Loucy (cell line): Measurements from ENCODE around the gene PEF1.
"Not testable (repeated sequence)": the region's sequence is repeated elsewhere in the genome, so short reads cannot be mapped to it uniquely, and the experiment has no call there.

ENCODE experiments used
- H2AFZ ChIP-seq: fragments of 200-600 bp; sonication (generic); 2 replicates; pipeline ENCODE4 v1.6.0; 2016; ENCODE audit warnings: antibody characterized with exemption, mild to moderate bottlenecking, low read length, moderate library complexity
- H3F3A ChIP-seq: fragments of 200-600 bp; 2 replicates; pipeline ENCODE4 v1.6.0; 2016; ENCODE audit warnings: antibody characterized with exemption, low read depth, mild to moderate bottlenecking
- H3K27me3 ChIP-seq: fragments of 200-600 bp; sonication (generic); 2 replicates; pipeline ENCODE4 v1.6.1; 2014; ENCODE audit warnings: low read length, mild to moderate bottlenecking; ENCODE audit not compliant: insufficient read depth, poor library complexity, severe bottlenecking
- H3K36me3 ChIP-seq: fragments of 200-600 bp; sonication (generic); 2 replicates; pipeline ENCODE4 v1.6.1; 2016; ENCODE audit warnings: low read length; ENCODE audit not compliant: insufficient read depth
- H3K4me1 ChIP-seq: fragments of 200-600 bp; sonication (generic); 2 replicates; pipeline ENCODE4 v1.5.1; 2014; ENCODE audit warnings: low read length, mild to moderate bottlenecking; ENCODE audit not compliant: insufficient read depth, poor library complexity, severe bottlenecking
- H3K4me2 ChIP-seq: fragments of 200-600 bp; sonication (generic); 2 replicates; pipeline ENCODE4 v1.6.0; 2014; ENCODE audit warnings: antibody characterized with exemption, low read length, low read depth, mild to moderate bottlenecking; ENCODE audit not compliant: poor library complexity, severe bottlenecking
- H3K4me3 ChIP-seq: fragments of 200-600 bp; sonication (generic); 2 replicates; pipeline ENCODE4 v1.5.1; 2014; ENCODE audit warnings: low read length, mild to moderate bottlenecking, mixed read lengths; ENCODE audit not compliant: poor library complexity, severe bottlenecking
- H3K79me2 ChIP-seq: fragments of 200-600 bp; sonication (generic); 2 replicates; pipeline ENCODE4 v1.6.1; 2014; ENCODE audit warnings: low read length; ENCODE audit not compliant: insufficient read depth
- H3K9ac ChIP-seq: fragments of 200-600 bp; sonication (generic); 2 replicates; pipeline ENCODE4 v1.6.0; 2014; ENCODE audit warnings: mild to moderate bottlenecking, low read depth, low read length, moderate library complexity; ENCODE audit not compliant: poor library complexity, severe bottlenecking
- H3K9me2 ChIP-seq: fragments of 200-600 bp; sonication (generic); replicated peaks from 2 replicates; pipeline ENCODE4 v1.6.1; 2016; ENCODE audit warnings: low read depth, low read length, mixed read lengths
- H3K9me3 ChIP-seq: fragments of 200-600 bp; sonication (generic); 2 replicates; pipeline ENCODE4 v1.6.1; 2014; ENCODE audit warnings: mild to moderate bottlenecking, antibody characterized with exemption, low read length, low read depth; ENCODE audit not compliant: insufficient read depth
- H4K20me1 ChIP-seq: fragments of 200-600 bp; sonication (generic); 2 replicates; pipeline ENCODE4 v1.6.0; 2014; ENCODE audit warnings: antibody characterized with exemption, low read length, mild to moderate bottlenecking; ENCODE audit not compliant: insufficient read depth, poor library complexity, severe bottlenecking
- EZH2phosphoT487 ChIP-seq: fragments of 200-600 bp; IDR thresholded peaks from 2 replicates; pipeline ENCODE4 v1.6.1; 2018; ENCODE audit warnings: antibody characterized with exemption, mild to moderate bottlenecking, moderate library complexity, borderline replicate concordance
- TF ChIP-seq, protein P1 (sequence below): fragments of 200-600 bp; sonication (generic); conservative IDR thresholded peaks from 2 replicates; pipeline ENCODE4 v1.5.1; 2014; ENCODE audit warnings: mild to moderate bottlenecking, antibody characterized with exemption, low read length

Gene PEF1

GRCh38 chr1:31591425-31592093, 53.1 kb downstream of the PEF1 start:
- no peak overlapping the region for H3K4me2 ChIP-seq
- H3K9me3 ChIP-seq: no peaks in the 10 kb centered on the region
- H3F3A ChIP-seq: no peaks in the 10 kb centered on the region
- TF ChIP-seq, protein P1, sequence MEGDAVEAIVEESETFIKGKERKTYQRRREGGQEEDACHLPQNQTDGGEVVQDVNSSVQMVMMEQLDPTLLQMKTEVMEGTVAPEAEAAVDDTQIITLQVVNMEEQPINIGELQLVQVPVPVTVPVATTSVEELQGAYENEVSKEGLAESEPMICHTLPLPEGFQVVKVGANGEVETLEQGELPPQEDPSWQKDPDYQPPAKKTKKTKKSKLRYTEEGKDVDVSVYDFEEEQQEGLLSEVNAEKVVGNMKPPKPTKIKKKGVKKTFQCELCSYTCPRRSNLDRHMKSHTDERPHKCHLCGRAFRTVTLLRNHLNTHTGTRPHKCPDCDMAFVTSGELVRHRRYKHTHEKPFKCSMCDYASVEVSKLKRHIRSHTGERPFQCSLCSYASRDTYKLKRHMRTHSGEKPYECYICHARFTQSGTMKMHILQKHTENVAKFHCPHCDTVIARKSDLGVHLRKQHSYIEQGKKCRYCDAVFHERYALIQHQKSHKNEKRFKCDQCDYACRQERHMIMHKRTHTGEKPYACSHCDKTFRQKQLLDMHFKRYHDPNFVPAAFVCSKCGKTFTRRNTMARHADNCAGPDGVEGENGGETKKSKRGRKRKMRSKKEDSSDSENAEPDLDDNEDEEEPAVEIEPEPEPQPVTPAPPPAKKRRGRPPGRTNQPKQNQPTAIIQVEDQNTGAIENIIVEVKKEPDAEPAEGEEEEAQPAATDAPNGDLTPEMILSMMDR: no peak
- TF ChIP-seq EZH2phosphoT487: no peak
- no peaks in the 10 kb centered on the region for H3K9me2 ChIP-seq
- H3K4me3 ChIP-seq: no peak overlapping the region
- no peak overlapping the region for H3K9ac ChIP-seq
- H4K20me1 ChIP-seq: no peaks in the 10 kb centered on the region
- peaks cover 13% of the 10 kb centered on the region for H3K4me1 ChIP-seq
- no peaks in the 10 kb centered on the region for H3K27me3 ChIP-seq
- no peak overlapping the region for H2AFZ ChIP-seq
- H3K36me3 ChIP-seq: no peaks in the 10 kb centered on the region
- H3K79me2 ChIP-seq: no peaks in the 10 kb centered on the region

GRCh38 chr1:31588751-31589515, 55.7 kb downstream of the PEF1 start:
- H3K9me2 ChIP-seq: no peaks in the 10 kb centered on the region
- no peaks in the 10 kb centered on the region for H3F3A ChIP-seq
- no peaks in the 10 kb centered on the region for H3K36me3 ChIP-seq
- H3K9ac ChIP-seq: no peak overlapping the region
- no peak overlapping the region for H2AFZ ChIP-seq
- TF ChIP-seq EZH2phosphoT487: no peak
- TF ChIP-seq, protein P1: no peak
- no peaks in the 10 kb centered on the region for H4K20me1 ChIP-seq
- H3K9me3 ChIP-seq: no peaks in the 10 kb centered on the region
- H3K27me3 ChIP-seq: no peaks in the 10 kb centered on the region
- H3K79me2 ChIP-seq: no peaks in the 10 kb centered on the region
- H3K4me1 ChIP-seq: no peaks in the 10 kb centered on the region
- no peak overlapping the region for H3K4me2 ChIP-seq
- no peak overlapping the region for H3K4me3 ChIP-seq

DNA sequence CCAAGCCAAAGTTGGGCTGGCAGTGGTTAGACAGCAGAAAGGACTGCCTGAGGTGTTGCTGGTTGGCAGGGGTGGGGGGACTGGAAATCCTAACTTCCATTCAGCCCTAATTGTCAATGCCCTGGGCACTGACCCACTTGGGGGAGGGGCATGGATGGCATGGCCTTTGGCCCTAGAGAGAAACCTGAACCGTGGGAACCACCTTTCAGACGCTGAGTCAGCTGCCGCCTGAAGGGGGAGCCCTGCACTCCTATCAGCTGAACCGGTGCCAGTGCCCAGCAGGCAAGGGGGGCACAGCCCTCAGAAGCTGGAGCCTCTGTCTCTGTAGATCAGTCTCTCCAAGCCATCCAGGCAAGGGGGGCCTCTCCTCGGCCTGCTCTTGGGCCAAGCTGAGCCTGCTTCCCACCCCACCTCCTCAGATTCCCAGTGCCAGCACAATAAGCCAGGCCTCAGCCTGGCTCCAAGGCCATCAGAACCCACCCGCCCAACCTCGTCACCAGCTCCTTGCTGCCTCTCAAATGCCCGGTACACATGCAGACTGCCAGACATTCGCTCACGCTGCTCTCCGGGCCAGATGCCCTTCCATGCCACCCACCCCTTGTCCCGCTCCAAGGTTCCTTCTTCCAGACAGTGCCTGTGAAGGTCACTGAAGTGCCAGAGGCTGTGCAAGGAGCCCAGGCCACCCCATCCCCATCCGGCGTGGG, 56.8 kb downstream of the PEF1 start:
- H2AFZ ChIP-seq: no peak overlapping the region
- TF ChIP-seq, protein P1: peak; percentile 81
- no peak for TF ChIP-seq EZH2phosphoT487
- H3K4me2 ChIP-seq: no peak overlapping the region
- no peaks in the 10 kb centered on the region for H3K79me2 ChIP-seq
- H4K20me1 ChIP-seq: no peaks in the 10 kb centered on the region
- H3K4me1 ChIP-seq: no peaks in the 10 kb centered on the region
- no peaks in the 10 kb centered on the region for H3K9me3 ChIP-seq
- no peaks in the 10 kb centered on the region for H3F3A ChIP-seq
- no peaks in the 10 kb centered on the region for H3K9me2 ChIP-seq
- no peaks in the 10 kb centered on the region for H3K36me3 ChIP-seq
- H3K27me3 ChIP-seq: no peaks in the 10 kb centered on the region
- H3K4me3 ChIP-seq: no peak overlapping the region
- no peak overlapping the region for H3K9ac ChIP-seq

DNA sequence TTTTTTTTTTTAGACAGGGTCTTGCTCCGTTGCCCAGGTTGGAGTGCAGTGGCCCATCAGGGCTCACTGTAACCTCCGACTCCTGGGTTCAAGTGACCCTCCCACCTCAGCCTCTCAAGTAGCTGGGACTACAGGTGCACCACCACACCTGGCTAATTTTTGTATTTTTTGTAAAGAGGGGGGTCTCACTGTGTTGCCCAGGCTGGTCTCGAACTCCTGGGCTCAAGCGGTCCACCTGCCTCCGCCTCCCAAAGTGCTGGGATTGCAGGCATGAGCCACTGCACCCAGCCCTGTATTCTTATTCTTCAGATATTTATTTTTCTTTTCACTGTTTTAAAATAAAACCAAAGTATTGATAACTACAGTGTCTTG, 57.4 kb downstream of the PEF1 start:
- H3F3A ChIP-seq, H3K4me1 ChIP-seq, H3K9ac ChIP-seq, H3K4me3 ChIP-seq, H3K36me3 ChIP-seq, H3K9me3 ChIP-seq, H4K20me1 ChIP-seq, H3K79me2 ChIP-seq, H2AFZ ChIP-seq, H3K27me3 ChIP-seq, H3K9me2 ChIP-seq, H3K4me2 ChIP-seq: not testable (repeated sequence)
